KBM-7 (cell line): ENCODE data around the gene RDH12.
A peak's percentile ranks its signal among the peaks of the same experiment; 100 is the strongest.

Source experiments
- DNase-seq: peaks from one replicate; pipeline ENCODE4 v3.0.0-alpha.2; 2015
- in situ Hi-C: fragments of 300-500 bp; cut with MboI; formaldehyde crosslinking; loops from 2 replicates; pipeline ENCODE4 v1.14.3; 2020; ENCODE audit warnings: low sequenced_read_pairs, low pct_unique_long_range_greater_than_20kb, mixed read lengths

The RDH12 gene

DNA sequence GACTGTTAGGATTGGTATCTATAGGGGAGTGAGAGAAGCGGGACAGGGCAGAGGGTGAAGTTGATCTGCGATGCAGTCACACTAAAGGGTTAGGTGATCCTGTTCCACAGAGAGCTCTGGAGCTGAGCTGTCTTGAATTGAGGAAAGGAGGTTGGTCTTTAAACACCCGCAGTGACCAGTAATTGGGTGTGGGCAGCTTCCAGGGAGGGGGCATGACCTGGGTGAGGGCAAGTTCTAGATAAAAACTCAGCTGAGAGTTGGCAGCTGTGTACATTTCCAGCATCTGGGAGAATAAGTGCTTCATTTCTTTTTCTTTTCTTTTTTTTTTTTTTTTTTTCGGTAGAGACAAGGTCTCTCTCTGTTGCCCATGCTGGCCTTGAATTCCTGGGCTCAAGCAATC, 35.1 kb downstream of the RDH12 start:
- no peak for DNase-seq
- in situ Hi-C loops: no loop called here

DNA sequence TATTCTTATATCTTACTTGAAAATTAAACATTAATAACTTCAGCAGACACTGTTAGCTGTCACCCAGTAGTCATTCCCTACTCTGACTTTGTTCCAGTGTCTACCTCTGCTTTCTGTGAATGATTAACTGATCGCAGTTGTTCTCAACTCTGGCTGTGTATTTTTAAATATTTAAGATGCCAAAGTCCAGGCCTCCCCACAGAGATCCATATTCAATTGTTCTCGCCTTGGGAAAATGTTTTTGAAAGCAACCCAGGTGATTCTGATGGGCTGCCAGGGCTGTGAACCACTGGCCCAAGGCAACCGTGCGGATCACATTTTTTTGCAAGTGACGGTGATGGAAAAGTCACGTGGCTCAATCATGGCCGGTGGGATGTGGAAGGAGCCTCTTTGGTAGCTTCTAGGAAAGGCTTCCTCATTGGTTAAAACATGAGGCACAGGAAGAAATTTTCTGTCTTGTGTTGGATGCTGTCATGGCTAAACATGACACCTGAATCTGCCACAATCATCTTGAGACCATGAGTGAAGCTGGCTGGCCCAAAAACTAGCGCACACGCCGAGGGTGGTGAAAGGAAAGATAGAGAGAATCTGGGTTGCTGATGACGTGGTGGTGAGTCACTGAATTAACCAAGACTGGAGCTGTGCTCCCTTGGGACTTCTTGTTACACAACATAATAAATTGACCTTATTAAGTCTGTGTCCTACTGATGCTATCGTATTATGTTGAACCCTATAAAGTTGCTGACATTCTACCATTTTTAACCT, 37.2 kb downstream of the RDH12 start:
- DNase-seq: peak; percentile 9
- in situ Hi-C loops: no loop called here

DNA sequence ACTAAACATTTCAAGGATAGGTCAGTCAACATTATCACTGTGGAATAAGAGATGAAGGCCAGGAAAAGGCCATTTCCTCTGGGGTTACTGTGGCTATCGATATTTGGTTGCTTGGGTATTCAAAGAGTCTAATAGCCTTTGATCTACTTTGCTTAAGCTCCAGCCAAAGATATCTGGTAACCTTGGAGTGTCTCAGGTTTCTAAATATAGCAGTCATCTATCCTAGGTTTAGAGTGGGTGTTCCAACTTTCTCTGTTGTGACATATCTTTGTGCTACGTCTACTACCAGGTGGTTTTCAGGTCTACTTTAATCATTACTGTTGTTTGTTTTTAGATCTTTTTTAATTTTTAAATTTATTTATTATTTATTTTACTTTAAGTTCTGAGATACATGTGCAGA, 42.4 kb downstream of the RDH12 start:
- no peak for DNase-seq
- in situ Hi-C loops: no loop called here

GRCh38 chr14:67746927-67747326, 45.2 kb downstream of the RDH12 start:
- DNase-seq: no peak
- in situ Hi-C loops: no loop called here

GRCh38 chr14:67748312-67748711, 46.6 kb downstream of the RDH12 start:
- no peak for DNase-seq
- in situ Hi-C loops: no loop called here

DNA sequence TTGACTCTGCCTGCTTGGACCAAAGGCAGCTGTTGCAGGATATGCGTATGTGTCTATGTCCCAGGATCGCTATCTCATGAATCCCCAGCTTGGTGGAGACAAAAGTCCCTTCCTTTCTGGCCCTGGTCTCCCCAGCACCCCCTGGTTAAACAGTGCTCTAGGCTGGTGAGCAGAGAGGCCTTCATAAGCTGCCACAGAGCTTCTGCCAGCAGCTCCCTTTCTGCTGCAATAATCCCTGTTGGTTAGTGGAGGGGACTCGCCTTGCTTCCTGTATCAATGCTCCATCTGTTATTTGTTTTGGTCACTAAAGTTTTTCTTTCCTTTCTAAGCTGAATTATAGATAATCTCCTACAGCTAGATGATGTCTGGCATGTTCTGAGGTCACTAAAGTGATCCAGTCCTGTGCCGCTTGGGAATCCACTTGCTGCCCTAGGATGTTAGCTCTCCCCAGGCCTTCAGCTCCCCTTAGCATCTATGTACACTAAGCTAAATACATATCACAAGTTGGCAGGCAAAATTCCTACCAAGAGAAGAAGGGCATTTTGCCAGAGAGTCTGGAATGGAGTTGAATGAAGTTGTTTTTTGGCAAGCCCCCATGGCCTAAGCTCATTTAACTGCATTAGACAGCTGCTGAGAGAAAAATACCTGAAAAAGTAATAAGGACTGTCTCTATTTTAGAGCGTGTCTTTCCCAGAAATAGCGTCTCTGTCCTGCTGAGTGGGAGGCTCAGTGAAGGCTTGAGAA, 47.8 kb downstream of the RDH12 start:
- no peak for DNase-seq
- in situ Hi-C loops: no loop called here

DNA sequence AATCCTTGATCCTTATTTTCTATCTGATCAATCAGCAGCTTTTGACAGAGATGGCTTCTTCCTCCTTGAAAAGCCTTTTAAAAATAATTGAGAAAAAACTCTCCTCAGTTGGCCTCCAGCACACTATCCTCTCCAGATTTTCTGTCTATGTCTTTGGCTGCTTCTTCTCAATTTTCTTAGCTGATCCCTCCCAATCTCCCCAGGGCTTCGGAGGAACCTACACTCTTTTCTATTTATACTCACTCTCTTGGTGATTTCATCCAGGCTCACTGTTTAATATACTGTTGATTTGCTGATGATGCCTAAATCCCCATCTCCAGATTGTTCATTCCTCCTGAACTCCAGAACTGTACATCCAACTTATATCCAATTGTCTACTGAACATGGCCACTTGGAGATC, 54.8 kb downstream of the RDH12 start:
- in situ Hi-C loops: no loop called here
- no peak for DNase-seq

DNA sequence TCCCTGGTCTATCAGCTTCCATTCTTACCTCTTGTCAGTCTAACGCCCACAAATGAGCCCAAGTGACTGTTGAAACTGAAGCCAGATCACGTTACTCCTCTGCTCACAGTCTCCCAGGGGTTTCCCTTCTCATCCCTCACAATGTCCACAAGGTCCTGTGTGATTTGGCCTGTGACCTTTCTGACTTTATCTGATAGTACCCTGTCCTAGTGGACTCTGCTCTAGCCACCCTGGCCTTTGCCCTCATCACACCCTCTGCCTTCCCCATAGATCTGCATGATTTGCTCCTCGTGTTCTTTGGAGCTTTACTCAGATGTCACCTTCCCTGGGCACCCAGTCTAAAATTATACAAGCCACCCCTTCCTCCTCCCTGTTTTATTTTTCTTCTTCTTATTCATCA, 55.5 kb downstream of the RDH12 start:
- in situ Hi-C loops: no loop called here
- no peak for DNase-seq

- in situ Hi-C loops: no loop called here
- no peak for DNase-seq
Observed at GRCh38 chr14:67759916-67760315, 58.2 kb downstream of the RDH12 start.

- in situ Hi-C loops: no loop called here
- no peak for DNase-seq
Observed at GRCh38 chr14:67762051-67762450, 60.4 kb downstream of the RDH12 start.

DNA sequence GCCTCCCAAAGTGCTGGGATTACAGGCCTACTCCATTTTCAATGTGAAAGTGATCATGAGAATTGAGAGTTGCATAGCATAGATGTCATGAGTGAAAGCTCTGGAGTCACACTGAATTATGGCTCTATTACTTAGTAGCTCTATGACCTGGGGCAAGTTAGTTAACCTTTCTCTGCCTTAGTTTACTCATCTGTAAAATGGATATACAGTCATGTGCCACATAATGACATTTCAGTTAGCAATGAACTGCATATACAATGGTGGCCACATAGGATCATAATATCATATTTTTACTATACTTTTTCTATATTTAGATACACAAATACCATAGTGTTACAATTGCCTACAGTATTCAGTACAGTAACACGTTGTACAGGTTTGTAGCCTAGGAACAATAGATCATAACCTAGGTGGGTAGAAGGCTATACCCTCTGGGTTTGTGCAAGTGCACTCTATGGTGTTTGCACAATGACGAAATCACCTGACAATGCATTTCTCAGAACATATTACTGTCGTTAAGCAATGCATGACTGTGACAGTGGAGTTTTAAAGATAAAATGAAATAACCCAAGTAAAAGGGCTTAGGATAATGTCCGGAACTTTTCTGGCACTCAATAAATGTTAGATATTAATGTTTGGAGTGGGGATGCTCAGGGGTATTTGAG, 61.6 kb downstream of the RDH12 start:
- DNase-seq: no peak
- in situ Hi-C loops: no loop called here

GRCh38 chr14:67764496-67764895, 62.8 kb downstream of the RDH12 start:
- in situ Hi-C loops: no loop called here
- DNase-seq: no peak

- in situ Hi-C loops: no loop called here
- no peak for DNase-seq
Observed at GRCh38 chr14:67765192-67765834, 63.6 kb downstream of the RDH12 start.

- in situ Hi-C loops: no loop called here
- DNase-seq: peak; percentile 53
Observed at GRCh38 chr14:67766035-67766680, 64.5 kb downstream of the RDH12 start.

- in situ Hi-C loops: no loop called here
- no peak for DNase-seq
Observed at GRCh38 chr14:67768219-67768618, 66.5 kb downstream of the RDH12 start.

- in situ Hi-C loops: no loop called here
Observed at GRCh38 chr14:67773844-67774377, 72.2 kb downstream of the RDH12 start.

GRCh38 chr14:67776653-67777322, 75.1 kb downstream of the RDH12 start:
- in situ Hi-C loops: no loop called here

More at GRCh38 chr14:67773844-67774377, 72.2 kb downstream of the RDH12 start:
- no peak for DNase-seq

DNA sequence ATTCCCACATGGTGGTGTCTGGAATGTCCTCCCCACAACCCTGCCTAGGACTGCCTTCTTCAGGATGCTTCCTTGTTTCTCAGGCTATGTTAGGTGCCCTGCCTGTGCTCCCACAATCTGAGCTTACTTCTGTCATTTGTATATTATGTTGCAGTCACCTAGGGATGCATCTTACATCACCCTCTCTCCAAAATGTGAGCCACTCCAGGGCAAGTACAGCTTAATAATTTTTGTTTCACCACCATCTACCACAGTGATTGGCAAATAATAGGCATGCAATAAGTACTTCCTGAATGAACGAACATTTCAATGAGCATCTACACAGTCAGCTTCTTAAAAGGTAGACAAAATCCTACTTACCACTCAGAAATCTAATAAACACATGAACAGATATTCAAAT, 77.1 kb downstream of the RDH12 start:
- DNase-seq: no peak
- in situ Hi-C loops: no loop called here

More at GRCh38 chr14:67776653-67777322, 75.1 kb downstream of the RDH12 start:
- no peak for DNase-seq
